Measurements from ENCODE around the gene CXXC1. TPM values are rescaled to one million over a fixed set of nuclear protein-coding genes. Genes with fewer than 3 reads are reported as not detected.
A peak's percentile ranks its signal among the peaks of the same experiment; 100 is the strongest.
"Not testable (repeated sequence)": the region's sequence is repeated elsewhere in the genome, so short reads cannot be mapped to it uniquely, and the experiment has no call there.

The CXXC1 gene
- polyA plus RNA-seq, 4 donors, result 65.2 to 93.7 (median 86.1) TPM

DNA sequence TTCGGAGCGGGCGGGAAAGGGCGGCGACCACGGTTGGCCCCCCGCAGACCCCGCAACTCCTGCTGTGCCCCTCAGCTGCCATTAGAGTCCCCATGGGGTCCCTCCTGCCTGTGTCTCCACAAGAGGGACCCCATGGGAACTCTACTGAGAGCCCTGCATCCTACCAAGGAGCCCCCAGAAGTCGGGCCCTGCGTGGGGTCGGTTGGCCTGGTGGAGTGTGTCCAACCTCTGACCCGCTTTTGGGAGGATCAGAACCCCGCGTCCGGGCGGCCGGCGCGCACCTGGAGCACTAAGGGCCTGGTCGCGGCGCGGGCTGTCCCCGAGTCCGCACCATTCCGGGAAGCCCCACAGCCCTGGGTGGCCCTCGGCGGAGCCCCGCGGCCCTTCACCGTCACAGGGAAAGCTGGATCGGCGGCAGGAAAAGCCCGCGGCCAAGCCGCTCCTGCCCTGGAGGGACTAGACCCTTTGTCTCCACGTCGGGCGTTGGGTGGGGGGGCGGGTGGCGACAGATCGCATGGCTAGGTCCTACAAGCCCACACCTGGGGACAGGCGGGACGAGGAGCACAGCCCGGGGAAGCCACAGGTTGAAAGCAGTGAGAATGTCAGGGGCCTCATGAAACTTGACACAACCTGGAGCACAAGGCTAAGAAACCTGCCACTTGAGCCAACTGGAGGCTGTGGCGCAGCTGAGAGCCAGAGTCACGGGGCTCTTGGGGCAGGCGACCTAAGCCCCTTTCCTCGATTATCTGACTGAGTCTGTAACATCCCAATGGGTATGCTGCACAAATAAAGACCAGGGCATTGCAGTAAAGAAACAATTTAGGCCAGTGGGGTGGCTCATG is 11.2 kb upstream of the CXXC1 start:
- DNase-seq (ENCODE audit: low read depth in 4 of 4, low spot score in 2 of 4), result no peak

DNA sequence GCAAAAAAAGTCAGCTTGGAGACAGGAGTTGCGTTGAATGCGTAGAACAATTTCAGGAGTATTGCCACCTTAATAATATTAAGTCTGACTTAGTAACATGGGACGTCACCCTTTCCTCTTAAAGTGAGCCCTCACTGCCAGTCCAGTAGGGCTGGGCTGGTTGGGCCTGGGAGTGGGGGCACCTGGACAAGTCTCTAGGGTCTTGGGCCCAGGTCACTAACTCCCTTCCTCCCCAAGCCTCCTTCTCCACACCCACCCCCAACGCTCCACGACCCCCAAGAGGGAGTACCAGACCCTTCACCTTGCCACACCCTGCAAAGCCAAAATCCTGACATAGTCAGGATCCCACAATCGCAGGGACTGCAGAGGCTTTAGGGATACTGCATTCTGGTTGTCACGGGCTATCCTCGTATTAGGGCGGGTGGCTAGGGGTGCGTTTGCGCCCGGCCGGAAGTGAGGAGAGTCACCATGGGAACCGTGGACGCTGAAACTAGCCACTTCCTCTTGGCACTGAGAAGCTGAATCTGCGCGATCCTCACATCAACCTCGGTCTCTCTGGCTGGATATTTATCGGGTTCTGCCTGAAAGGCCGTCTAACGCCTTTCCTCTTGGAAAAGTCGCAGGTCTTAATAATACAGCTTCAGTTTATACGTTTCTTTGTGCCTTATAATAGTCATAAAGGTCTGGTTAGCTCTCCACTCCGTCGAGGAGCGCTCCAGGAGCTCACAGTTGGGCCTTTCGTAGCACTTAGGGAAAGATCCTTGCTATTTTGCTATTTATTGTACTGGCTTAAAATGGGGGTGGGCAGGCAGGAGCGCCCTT is 10.3 kb upstream of the CXXC1 start:
- DNase-seq (ENCODE audit: low read depth in 4 of 4, low spot score in 2 of 4), result peak in 2 of 4 donors; percentile 66 to 69

DNA sequence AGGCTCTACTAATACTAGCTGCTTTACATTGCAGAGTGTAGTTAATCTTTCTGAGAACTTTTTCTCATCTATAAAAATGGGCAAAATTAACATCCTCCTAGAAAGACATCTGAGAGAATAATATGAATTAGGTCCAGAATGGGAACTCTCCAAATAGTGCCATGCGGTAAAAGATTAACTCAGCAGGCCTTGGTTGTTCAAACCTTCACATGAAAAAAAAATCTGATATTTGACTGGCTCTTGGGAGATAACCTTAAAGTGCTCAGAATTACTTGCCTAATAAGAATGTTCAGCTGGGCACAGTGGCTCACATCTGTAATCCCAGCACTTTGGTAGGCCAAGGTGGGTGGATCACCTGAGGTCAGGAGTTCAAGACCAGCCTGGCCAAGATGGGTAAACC is 5.5 kb upstream of the CXXC1 start:
- DNase-seq (ENCODE audit: low read depth in 4 of 4, low spot score in 2 of 4), result no peak

DNA sequence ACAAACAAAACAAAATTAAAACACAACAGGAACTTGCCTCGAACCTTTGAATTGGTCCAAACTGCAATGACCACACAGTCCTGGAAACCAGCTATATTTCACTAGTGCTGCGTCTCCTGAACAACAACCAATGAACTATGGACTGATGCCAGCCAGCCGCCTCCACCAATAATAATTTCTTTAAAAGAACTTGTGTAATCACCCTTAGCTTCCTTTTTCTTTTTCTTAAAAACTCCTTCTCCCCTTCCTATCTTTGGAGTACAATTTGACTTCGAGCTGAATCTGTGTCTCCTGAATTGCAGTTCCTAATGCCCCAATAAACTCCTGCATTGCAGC is 1.6 kb upstream of the CXXC1 start:
- DNase-seq (ENCODE audit: low read depth in 4 of 4, low spot score in 2 of 4), result no peak

DNA sequence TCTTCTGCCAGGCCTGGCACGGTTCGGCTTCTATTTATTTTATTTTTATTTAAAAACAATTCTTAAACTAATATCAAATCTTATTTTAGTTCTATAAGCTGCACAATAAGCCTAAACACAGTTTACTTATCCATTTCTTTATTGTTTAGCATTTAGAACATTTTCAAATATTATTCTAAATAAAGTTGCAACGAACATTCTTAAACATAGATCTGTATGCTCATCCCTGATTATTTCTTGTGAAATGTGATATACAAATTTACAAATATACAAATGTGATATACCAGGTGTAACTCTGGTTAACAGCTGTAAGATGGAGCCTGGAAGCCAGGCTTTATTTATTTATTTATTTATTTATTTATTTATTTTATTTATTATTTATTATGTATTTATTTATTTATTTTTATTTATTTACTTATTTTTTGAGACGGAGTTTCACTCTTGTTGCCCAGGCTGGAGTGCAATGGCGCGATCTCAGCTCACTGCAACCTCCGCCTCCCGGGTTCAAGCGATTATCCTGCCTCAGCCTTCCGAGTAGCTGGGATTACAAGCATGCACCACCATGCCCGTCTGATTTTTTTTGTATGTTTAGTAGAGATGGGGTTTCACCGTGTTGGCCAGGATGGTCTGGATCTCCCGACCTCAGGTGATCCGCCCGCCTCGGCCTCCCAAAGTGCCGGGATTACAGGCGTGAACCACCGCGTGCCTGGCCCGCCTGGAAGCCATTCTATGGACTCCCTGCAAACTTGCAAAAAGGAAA is 1.0 kb upstream of the CXXC1 start:
- DNase-seq (ENCODE audit: low read depth in 4 of 4, low spot score in 2 of 4), result not testable (repeated sequence)

DNA sequence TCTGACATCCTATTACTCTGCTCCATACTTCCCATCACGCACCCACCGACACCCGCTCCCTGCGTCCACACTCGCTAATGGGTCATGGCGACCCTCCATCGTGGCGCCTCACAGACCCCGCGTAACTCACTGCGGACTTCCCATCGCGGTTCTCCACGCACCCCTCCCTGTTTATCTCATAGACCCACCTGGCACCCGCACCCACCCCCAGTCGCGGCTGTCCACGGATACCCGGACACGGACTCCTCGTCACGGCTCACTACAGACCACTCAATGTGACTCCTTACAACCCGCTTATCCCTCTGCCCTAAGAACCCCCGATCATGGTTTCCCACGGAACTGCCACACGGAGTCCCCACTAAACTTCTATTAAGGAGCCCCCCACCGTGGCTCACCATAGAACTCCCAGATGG is 458 bp downstream of the CXXC1 start:
- DNase-seq (ENCODE audit: low read depth in 4 of 4, low spot score in 2 of 4), result no peak

DNA sequence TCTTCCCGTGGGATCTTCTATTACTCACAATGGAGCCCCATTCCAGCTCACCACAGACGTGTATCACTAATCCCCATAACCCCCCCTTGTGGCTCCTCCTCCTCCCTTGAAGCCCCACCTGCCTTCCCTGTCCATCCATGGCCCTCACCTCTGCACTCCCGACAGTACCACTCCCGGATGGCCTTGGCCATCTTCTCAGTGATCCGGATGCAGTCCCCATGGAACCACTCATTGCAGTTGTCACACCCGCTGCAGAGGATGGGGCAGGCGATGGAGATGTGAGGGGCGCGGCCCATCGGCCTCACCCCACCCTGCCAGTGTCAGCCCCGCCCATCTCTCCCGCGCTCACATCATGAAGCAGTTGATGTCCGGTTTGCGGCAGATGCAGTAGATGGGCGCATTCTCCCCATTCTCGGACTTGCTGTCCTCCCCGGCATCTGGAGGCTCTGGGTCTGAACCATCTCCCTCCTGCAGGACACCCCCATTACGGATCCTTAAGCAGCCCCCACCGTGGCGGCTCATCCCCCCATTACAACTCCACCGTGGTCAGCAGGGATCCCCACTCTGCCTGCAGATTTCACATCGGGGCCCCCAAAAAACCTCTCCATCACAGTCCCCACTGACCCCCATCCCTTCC is 983 bp downstream of the CXXC1 start:
- DNase-seq (ENCODE audit: low read depth in 4 of 4, low spot score in 2 of 4), result no peak

DNA sequence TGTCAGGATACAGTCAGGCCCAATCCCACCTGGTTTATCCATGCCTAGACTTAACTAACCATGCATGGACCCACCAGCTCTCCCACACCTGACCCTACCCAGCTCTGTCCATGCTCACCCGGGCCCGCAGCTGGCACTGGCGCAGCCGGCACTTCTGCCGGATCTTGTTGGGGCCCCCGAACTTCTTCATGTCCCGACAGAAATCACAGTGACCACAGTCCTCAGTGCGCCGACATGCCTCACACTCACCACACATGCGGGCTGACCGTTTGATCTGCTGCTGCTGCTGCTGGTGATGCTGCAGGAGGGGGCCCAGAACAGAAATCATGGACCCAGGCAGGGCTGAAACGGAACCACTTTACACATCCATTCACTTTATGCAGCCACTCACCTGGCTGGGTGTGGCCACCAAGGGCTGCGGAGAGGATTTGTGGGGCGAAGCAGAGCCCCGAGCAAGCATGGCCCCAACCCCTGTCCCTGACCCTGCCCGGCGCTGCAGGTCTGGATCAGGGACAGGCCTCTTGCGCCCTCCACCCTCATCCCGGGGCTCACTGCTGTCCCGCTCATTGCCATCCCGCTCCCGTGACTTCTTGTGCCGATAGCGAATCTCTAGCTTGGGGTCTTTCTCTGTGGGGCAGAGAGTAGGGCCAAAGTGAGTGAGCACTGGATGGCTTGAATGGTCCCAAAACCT is 1.7 kb downstream of the CXXC1 start:
- DNase-seq (ENCODE audit: low read depth in 4 of 4, low spot score in 2 of 4), result no peak

DNA sequence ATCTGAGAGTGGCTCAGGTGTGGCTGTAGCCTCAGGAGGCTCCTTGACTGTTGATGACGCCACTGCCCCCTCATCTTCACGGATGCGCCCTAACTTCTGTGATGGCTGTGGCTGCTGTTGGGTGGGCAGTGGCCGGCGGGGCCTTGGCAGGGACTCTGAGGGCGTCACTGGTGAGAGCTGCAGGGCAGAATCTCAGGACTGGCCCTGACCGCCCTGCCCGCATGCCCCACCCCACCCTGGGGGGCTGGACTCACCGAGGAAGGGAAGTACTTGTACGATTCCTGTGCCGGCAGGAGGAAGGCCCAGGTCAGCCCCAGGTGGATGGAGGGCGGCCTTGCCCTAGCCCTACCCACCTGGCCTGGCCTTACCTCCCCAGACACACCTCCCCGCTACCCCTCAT is 2.4 kb downstream of the CXXC1 start:
- no peak for DNase-seq (ENCODE audit: low read depth in 4 of 4, low spot score in 2 of 4)

DNA sequence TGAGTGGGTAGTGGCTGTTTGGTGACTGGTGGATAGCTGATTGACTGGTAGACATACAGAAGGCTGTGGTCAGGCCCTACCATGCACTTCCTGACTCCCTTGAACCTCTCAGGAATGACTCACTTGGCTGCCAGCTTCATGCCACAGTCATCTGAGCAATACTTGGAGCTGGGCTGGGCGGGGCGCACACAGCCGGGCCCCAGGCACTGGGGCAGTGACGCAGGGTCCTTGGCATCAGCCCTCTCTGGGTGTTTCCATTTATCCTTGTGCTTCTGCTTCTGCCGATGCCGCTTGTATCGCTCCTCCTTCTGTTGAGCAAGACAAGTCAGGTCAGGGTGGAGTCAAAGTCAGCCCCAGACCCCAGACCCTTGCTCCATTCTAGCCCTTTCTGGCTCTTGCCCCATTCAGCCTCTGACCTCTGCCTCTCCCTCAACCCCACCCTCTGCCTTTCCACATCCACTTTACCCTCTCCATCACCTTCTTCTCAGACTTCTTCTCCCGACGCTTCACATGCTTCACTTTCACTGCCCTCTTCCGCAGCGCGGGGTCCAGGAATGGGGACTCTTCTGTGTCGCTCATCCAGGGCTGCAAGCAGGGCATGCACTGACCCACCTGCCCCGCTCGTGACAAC is 3.1 kb downstream of the CXXC1 start:
- no peak for DNase-seq (ENCODE audit: low read depth in 4 of 4, low spot score in 2 of 4)

DNA sequence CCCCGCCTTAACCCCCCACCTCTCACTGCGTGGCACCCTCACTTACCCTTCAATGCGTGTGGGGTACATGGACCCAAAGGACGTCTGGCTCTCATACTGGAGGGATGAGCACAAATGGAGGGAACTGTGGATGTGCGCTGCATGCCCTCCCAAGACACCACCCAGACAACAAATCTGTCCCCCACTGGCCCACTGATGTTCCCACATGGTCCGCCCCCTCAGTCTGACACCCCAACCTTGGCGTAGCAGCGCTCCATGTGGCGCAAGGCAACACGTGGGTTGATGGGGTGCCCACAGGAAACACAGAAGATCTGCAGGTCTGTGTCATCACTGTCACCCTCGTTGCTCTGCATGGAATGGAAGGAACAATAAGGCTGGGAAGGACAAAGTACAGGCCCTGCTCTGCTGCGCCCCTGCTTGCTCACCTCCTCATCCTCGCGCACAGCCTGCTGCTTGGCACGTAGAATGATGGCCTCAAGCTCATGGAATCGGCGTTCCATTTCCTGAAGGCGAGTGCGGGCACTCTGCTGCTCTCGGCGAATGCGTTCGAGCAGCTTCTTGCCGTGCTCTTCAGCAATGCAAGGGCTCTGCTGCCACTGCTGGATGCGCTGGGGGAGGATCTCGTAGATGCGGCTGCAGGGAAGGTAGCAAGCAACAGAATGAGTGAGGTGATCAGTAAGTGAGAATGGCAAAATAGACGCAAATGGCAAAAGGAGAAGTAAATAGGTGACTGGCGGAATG is 3.9 kb downstream of the CXXC1 start:
- DNase-seq (ENCODE audit: low read depth in 4 of 4, low spot score in 2 of 4), result no peak

DNA sequence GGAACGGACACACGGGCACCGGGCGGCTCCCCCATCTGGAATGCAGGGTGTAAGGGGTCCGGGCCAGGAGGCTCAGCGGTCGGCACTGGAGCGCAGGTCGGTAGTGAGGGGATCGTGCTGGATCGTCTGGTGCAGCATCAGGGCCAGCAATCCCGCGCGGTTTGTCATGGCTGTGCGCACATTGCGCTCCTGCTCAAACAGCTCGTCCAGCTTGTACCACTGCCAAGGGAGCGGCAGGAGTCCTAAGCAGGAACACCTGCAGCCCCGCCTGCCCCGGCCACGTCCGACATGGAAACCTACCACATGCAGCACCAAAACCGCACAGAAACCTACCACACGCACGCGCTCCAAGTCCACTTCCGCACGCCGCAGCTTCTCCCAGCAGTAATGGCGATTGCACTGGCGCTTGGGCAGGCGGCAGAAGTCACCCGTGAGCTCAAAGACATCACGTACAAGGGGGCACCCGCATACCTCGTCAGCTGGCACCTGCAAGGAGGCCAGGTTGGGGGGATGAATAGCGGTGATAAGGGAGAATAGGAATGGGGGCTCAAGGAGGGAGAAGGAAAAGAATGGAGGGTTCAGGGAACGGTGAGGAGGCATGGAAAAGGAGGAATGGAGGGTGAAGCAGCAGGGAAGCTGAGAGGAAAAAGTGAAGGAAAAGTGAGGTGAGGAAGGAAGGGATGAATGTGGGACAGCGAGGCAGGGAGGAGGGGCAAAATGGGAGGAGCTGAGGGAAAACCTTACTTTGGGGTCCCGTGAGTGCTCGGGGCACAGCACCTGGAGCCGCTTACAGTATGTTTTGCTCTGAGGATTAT is 4.8 kb downstream of the CXXC1 start:
- no peak for DNase-seq (ENCODE audit: low read depth in 4 of 4, low spot score in 2 of 4)

DNA sequence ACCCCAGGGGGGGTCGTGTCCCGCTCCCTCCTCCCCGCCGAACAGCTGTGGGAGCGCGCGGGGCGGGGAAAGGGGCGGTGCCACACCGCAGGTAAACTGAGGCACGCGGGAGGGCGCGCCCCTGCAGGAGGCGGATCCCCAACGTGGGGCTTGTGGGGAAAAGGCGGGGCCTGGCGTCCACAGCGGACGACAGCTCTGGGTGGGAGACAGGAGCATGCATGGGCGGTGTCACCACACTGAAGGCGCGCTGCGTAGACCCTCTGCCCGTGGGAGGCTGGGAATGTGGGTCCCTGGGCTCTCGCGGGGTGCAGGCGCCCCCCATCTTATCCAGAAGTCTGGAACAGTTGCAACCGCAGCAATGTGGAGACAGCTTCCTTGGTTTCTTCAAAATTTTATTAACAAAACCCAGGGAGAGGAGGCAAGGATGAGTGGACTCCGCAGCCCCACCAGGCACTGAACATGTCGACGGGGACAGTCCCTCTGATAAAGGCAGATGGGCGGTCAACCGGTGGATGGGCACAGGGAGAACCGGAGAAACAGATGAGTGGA is 5.4 kb downstream of the CXXC1 start:
- DNase-seq (ENCODE audit: low read depth in 4 of 4, low spot score in 2 of 4), result no peak

DNA sequence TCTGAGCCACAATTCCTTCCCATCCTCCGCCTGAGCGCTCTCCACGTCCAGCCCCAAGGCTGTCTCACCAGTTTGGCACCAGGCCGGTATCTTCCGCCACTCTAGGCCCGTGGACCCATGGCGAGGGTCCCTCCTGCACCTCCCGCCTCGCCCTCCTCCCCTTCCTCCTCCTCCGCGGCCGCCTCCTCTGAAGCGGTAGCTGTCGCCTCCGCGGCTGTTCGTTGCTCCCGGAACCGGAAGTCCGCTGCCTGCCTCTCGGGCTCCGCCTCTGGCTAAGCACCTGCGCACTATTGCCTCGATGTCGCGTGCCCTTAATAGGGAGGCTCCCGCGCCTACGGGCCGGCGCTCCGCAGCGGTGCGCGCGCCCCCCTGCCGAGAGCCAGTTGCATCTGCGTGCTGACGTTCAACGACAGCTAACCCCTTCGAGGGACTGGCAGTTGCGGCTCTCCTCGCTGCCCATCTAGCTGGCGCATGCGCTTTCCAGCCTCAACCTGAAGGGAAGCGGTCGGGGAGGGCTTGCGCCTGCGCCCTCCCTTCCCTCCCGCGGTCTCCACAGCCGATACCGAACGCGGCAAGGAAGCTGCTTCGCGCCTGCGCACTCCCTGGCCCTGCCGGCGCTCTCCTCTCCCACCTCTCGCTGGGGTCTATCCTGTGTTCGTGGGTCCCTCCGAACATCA is 6.1 kb downstream of the CXXC1 start, which contains the start of gene MBD1:
Gene MBD1, minus strand, starts transcription at position 229 of the 677 bp plus-strand sequence. CDS start 1,531 bp downstream, outside the sequence.
- peak; percentile 91 to 97 (median 94) for DNase-seq (ENCODE audit: low read depth in 4 of 4, low spot score in 2 of 4)

DNA sequence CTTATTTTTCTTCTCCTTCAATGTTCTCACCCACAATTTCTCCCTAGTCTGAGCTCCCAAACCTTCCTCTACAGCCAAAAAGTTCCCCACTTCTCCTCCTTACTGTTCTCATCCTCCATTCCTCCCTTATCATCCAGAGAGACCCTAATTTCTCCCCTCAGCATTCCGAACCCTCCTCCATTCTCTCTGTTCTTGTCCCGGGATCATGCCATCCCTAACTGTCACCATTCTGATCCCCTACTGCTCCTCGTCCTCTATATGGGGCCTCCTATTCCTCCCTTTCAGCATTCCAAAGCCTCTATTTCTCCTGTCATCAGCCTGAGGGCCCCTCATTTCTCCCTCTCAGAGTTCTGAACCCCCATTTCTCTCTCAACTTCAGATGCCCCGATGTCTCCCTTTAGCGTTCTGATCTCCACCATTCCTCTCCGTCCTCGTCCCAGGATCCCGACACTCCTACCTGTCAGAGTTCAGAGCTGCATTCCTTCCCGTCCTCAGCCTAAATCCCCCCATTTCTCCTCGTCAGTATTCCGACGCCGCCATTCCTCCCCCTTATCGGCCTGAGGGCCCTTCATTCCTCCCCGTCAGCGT is 6.7 kb downstream of the CXXC1 start:
- no peak for DNase-seq (ENCODE audit: low read depth in 4 of 4, low spot score in 2 of 4)

DNA sequence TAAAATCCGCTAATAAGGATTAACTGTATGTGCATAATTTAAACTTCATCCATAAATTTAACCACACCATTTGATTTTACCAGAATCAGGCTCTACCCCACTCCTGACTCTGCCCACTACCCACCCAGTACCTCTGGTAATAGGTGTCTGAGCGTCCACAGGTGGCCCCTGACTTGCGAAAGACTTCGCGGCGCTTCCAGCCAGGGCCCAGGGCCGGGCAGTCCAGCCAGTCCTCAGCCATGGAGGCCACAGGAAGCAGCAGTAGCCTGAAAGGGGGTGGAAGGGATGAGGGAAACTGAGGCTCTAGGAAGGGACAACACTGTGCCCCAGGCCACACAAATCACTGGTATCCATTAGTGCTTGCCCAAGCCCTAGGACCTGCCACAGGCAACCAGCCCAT is 7.7 kb downstream of the CXXC1 start:
- no peak for DNase-seq (ENCODE audit: low read depth in 4 of 4, low spot score in 2 of 4)

DNA sequence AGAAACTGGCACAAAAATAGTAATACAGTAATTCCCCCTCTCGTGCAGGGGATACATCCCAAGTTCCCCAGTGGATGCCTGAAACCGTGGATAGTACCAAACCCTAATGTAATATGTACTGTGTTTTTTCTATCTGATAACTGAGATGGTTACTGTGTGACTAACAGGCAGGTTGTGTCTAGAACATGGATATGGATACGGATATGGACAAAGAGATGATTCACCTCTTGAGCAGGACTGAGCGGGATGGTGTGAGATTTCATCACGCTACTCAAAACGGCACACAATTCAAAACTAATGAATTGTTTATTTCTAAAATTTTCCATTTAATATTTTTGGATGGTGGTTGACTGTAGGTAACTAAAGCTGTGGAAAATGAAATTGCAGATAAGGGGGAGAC is 9.6 kb downstream of the CXXC1 start:
- no peak for DNase-seq (ENCODE audit: low read depth in 4 of 4, low spot score in 2 of 4)
